GM23338 (cell line): ENCODE measurements around the gene PPP1R9B. TPM values are rescaled to one million over a fixed set of nuclear protein-coding genes. Genes with fewer than 3 reads are reported as not detected.

Experiments
- ATAC-seq: fragments of 200-7000 bp; cut with Tn5 transposase; 3 replicates; pipeline ENCODE4 v1.9.1; 2020
- DNase-seq: peaks from one replicate; pipeline ENCODE4 v3.0.0-alpha.2; 2015; ENCODE audit warnings: low spot score
- H2AFZ ChIP-seq: fragments of 200-600 bp; sonication (generic); 2 replicates; pipeline ENCODE4 v1.8.0; 2016; ENCODE audit warnings: antibody characterized with exemption, mild to moderate bottlenecking, moderate library complexity
- H3F3A ChIP-seq: fragments of 200-600 bp; sonication (generic); replicated peaks from 2 replicates; pipeline ENCODE4 v1.8.0; 2017; ENCODE audit warnings: antibody characterized with exemption, mixed run types, low read depth
- H3K27ac ChIP-seq: fragments of 200-600 bp; sonication (generic); 2 replicates; pipeline ENCODE4 v1.6.1; 2016; ENCODE audit warnings: low read depth
- H3K27me3 ChIP-seq: fragments of 200-600 bp; sonication (generic); 2 replicates; pipeline ENCODE4 v1.8.0; 2016; ENCODE audit warnings: mild to moderate bottlenecking, mixed run types, moderate library complexity; ENCODE audit not compliant: insufficient read depth
- H3K36me3 ChIP-seq: fragments of 200-600 bp; sonication (generic); 2 replicates; pipeline ENCODE4 v1.8.0; 2016; ENCODE audit warnings: mild to moderate bottlenecking; ENCODE audit not compliant: insufficient read depth
- H3K4me1 ChIP-seq: fragments of 200-600 bp; sonication (generic); 2 replicates; pipeline ENCODE4 v1.8.0; 2016; ENCODE audit warnings: mild to moderate bottlenecking, moderate library complexity; ENCODE audit not compliant: insufficient read depth
- H3K4me2 ChIP-seq: fragments of 200-600 bp; sonication (generic); 2 replicates; pipeline ENCODE4 v1.7.1; 2017; ENCODE audit warnings: mixed run types
- H3K4me3 ChIP-seq: fragments of 200-600 bp; sonication (generic); 2 replicates; pipeline ENCODE4 v1.6.1; 2016; ENCODE audit warnings: mixed run types
- H3K79me2 ChIP-seq: fragments of 200-600 bp; sonication (generic); replicated peaks from 2 replicates; pipeline ENCODE4 v1.8.0; 2017; ENCODE audit warnings: mild to moderate bottlenecking; ENCODE audit not compliant: insufficient read depth
- H3K9me2 ChIP-seq: fragments of 200-600 bp; sonication (generic); 2 replicates; pipeline ENCODE4 v1.8.0; 2017; ENCODE audit not compliant: insufficient read depth
- H4K20me1 ChIP-seq: fragments of 200-600 bp; sonication (generic); replicated peaks from 2 replicates; pipeline ENCODE4 v1.8.0; 2017; ENCODE audit warnings: mild to moderate bottlenecking; ENCODE audit not compliant: insufficient read depth
- H3K27ac Mint-ChIP-seq: 2 replicates; pipeline ENCODE4 v1.8.0; 2020; ENCODE audit warnings: inconsistent platforms, mild to moderate bottlenecking, moderate library complexity, mixed read lengths
- H3K27me3 Mint-ChIP-seq: 3 replicates; pipeline ENCODE4 v1.8.0; 2022; ENCODE audit warnings: low read depth, mild to moderate bottlenecking, moderate library complexity, mixed read lengths, inconsistent platforms; ENCODE audit not compliant: insufficient read depth, poor library complexity
- H3K36me3 Mint-ChIP-seq: 3 replicates; pipeline ENCODE4 v1.8.0; 2021; ENCODE audit warnings: low read depth, mild to moderate bottlenecking, inconsistent platforms, moderate library complexity, mixed read lengths
- H3K4me1 Mint-ChIP-seq: 3 replicates; pipeline ENCODE4 v1.8.0; 2020; ENCODE audit warnings: mild to moderate bottlenecking, inconsistent platforms, mixed read lengths
- H3K4me3 Mint-ChIP-seq: 3 replicates; pipeline ENCODE4 v1.8.0; 2021; ENCODE audit warnings: moderate library complexity, mild to moderate bottlenecking, inconsistent platforms, mixed read lengths
- H3K9me3 Mint-ChIP-seq: 3 replicates; pipeline ENCODE4 v1.8.0; 2020; ENCODE audit warnings: moderate library complexity, mild to moderate bottlenecking, inconsistent platforms, mixed read lengths
- CREB1 ChIP-seq: fragments of 250-450 bp; sonication (Bioruptor Pico); IDR thresholded peaks from 2 replicates; pipeline ENCODE4 v1.5.0; 2020; ENCODE audit warnings: low read depth, mild to moderate bottlenecking, moderate library complexity
- POLR2AphosphoS5 ChIP-seq: IDR thresholded peaks from 2 replicates; pipeline ENCODE4 v1.6.1; 2016; ENCODE audit warnings: antibody characterized with exemption, low read depth
- polyA plus RNA-seq: library from polyadenylated mRNA; unstranded; fragments of >200 nt; fragmentation: Nextera tagmentation; extraction: Ambion mirVana; gene quantifications from 2 replicates; pipeline ENCODE4 v1.2.1, GENCODE V29; 2016
- total RNA-seq: library from RNA; depleted of rRNA; stranded (reverse); fragments of >200 nt; shearing (Covaris generic); gene quantifications from 2 replicates; pipeline ENCODE4 v1.2.3, GENCODE V29; 2014; rRNA removed
- TF ChIP-seq, protein P1 (sequence below): IDR thresholded peaks from 2 replicates; pipeline ENCODE4 v1.6.1; 2016; ENCODE audit warnings: antibody characterized with exemption
- TF ChIP-seq, protein P2 (sequence below), 2 experiments: fragments of 200-600 bp in 1 of 2; sonication (generic) in 1 of 2; conservative IDR thresholded peaks; 2 replicates each; pipeline versions ENCODE4 v1.5.1 to v1.6.1; 2016 to 2017; ENCODE audit warnings: antibody characterized with exemption in 2 of 2, low read depth in 2 of 2, mild to moderate bottlenecking in 2 of 2, moderate library complexity in 1 of 2

Gene PPP1R9B
- total and polyA plus RNA-seq, 2 experiments from 2014 or later = 2.1 to 10.5 TPM

DNA sequence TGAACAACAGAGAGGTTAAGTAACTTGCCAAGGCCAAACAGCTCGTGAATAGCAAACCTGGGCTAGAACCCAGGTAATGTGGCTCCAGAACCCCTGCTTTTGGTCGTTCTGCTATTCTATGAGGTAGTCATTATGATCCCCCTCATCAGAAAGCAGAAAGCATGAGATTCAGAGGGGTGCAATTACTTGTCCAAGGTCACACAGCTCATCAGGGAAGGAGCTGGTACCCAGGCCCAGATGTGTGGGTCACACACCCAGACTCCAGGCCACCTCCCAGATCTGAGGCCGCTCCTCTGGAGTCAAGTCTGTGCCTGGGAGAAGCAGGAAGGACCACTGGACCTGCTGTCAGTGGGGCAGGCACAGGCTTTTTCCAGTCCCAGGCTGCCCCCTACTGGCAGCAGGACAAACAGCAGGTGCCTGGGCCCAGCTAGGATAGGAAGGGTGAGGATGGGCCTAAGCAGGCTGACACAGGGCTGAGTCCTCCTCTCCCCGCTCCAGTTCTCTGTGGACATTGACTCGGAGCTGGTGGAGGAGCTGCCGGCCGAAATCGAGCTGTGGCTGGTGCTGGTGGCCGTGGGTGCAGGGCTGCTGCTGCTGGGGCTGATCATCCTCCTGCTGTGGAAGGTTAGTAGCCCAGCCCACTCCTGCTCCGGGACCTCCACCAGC lies 63.1 kb downstream of the PPP1R9B start:
- Histone ChIP-seq H3K79me2 (no peaks in the 10 kb centered on the region), H3K4me1 (no peaks in the 10 kb centered on the region), H4K20me1 (no peaks in the 10 kb centered on the region), H3K9me2 (no peaks in the 10 kb centered on the region), H3K4me2 (no peak overlapping the region), H3F3A (peaks cover 2% of the 10 kb centered on the region; the same call in 1 of the 2 replicates), H3K36me3 (no peaks in the 10 kb centered on the region), H2AFZ (no peak overlapping the region), H3K27ac (no peak overlapping the region), H3K27me3 (no peaks in the 10 kb centered on the region), H3K4me3 (no peak overlapping the region)
- H3K4me1 Mint-ChIP-seq = no peaks in the 10 kb centered on the region; the same call in 2 of the 3 replicates
- TF ChIP-seq, protein P1, sequence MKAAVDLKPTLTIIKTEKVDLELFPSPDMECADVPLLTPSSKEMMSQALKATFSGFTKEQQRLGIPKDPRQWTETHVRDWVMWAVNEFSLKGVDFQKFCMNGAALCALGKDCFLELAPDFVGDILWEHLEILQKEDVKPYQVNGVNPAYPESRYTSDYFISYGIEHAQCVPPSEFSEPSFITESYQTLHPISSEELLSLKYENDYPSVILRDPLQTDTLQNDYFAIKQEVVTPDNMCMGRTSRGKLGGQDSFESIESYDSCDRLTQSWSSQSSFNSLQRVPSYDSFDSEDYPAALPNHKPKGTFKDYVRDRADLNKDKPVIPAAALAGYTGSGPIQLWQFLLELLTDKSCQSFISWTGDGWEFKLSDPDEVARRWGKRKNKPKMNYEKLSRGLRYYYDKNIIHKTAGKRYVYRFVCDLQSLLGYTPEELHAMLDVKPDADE = no peak
- TF ChIP-seq, protein P2, sequence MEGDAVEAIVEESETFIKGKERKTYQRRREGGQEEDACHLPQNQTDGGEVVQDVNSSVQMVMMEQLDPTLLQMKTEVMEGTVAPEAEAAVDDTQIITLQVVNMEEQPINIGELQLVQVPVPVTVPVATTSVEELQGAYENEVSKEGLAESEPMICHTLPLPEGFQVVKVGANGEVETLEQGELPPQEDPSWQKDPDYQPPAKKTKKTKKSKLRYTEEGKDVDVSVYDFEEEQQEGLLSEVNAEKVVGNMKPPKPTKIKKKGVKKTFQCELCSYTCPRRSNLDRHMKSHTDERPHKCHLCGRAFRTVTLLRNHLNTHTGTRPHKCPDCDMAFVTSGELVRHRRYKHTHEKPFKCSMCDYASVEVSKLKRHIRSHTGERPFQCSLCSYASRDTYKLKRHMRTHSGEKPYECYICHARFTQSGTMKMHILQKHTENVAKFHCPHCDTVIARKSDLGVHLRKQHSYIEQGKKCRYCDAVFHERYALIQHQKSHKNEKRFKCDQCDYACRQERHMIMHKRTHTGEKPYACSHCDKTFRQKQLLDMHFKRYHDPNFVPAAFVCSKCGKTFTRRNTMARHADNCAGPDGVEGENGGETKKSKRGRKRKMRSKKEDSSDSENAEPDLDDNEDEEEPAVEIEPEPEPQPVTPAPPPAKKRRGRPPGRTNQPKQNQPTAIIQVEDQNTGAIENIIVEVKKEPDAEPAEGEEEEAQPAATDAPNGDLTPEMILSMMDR (conservative IDR thresholded peaks at IDR 0.05; ENCODE audit: low read depth in 2 of 2) = peak; percentile 94 to 99
- TF ChIP-seq POLR2AphosphoS5 (no peak), CREB1 (CRISPR knock-in tag) (no peak)
- DNase-seq (peak; percentile 87), ATAC-seq (peak; percentile 98)
- peaks cover 3% of the 10 kb centered on the region for H3K27me3 Mint-ChIP-seq
- no peaks in the 10 kb centered on the region; the same call in 2 of the 3 replicates for H3K9me3 Mint-ChIP-seq
- no peak overlapping the region for H3K27ac Mint-ChIP-seq
- H3K36me3 Mint-ChIP-seq = no peaks in the 10 kb centered on the region
- H3K4me3 Mint-ChIP-seq = no peak overlapping the region

Other genes starting within 250 kb of the PPP1R9B start
- gene DLX4, start 181.5 kb downstream of the PPP1R9B start, total RNA-seq = 0.10 and 0.58 TPM in 2 replicates
- gene DLX4, start 181.5 kb downstream of the PPP1R9B start, polyA plus RNA-seq = 0.79 and 0.80 TPM in 2 replicates
- 0.14 TPM in 1 of 2 replicates, not detected in the other for gene DLX3, start 155.5 kb downstream of the PPP1R9B start, total RNA-seq
- 0.19 and 0.27 TPM in 2 replicates for gene DLX3, start 155.5 kb downstream of the PPP1R9B start, polyA plus RNA-seq
- 23.2 and 28.3 TPM in 2 replicates for gene ITGA3, start 94.6 kb downstream of the PPP1R9B start, total RNA-seq
- 9.6 and 11.0 TPM in 2 replicates for gene ITGA3, start 94.6 kb downstream of the PPP1R9B start, polyA plus RNA-seq
- 11.4 and 15.9 TPM in 2 replicates for gene PDK2, start 55.3 kb downstream of the PPP1R9B start, total RNA-seq
- 12.0 and 13.2 TPM in 2 replicates for gene PDK2, start 55.3 kb downstream of the PPP1R9B start, polyA plus RNA-seq
- 1.3 and 4.7 TPM in 2 replicates for gene SAMD14, start 20.5 kb downstream of the PPP1R9B start, total RNA-seq
- gene SAMD14, start 20.5 kb downstream of the PPP1R9B start, polyA plus RNA-seq = 0.70 and 0.97 TPM in 2 replicates
- gene SGCA, start 15.3 kb upstream of the PPP1R9B start, total RNA-seq = not detected in 2 replicates
- gene SGCA, start 15.3 kb upstream of the PPP1R9B start, polyA plus RNA-seq = 0.19 TPM in 1 of 2 replicates, not detected in the other
- 27.9 and 34.3 TPM in 2 replicates for gene COL1A1, start 51.0 kb upstream of the PPP1R9B start, total RNA-seq
- 21.2 and 22.4 TPM in 2 replicates for gene COL1A1, start 51.0 kb upstream of the PPP1R9B start, polyA plus RNA-seq
- 7.3 and 9.7 TPM in 2 replicates for gene TMEM92, start 123.8 kb upstream of the PPP1R9B start, total RNA-seq
- 13.4 and 18.4 TPM in 2 replicates for gene TMEM92, start 123.8 kb upstream of the PPP1R9B start, polyA plus RNA-seq
- gene XYLT2, start 195.4 kb upstream of the PPP1R9B start, total RNA-seq = 32.8 and 44.9 TPM in 2 replicates
- 14.0 and 14.2 TPM in 2 replicates for gene XYLT2, start 195.4 kb upstream of the PPP1R9B start, polyA plus RNA-seq
- gene MRPL27, start 222.5 kb upstream of the PPP1R9B start, total RNA-seq = 74.3 and 98.5 TPM in 2 replicates
- gene MRPL27, start 222.5 kb upstream of the PPP1R9B start, polyA plus RNA-seq = 226 and 227 TPM in 2 replicates
- 5.9 and 15.9 TPM in 2 replicates for gene EME1, start 222.6 kb upstream of the PPP1R9B start, total RNA-seq
- gene EME1, start 222.6 kb upstream of the PPP1R9B start, polyA plus RNA-seq = 14.4 and 14.7 TPM in 2 replicates
- gene LRRC59, start 246.8 kb upstream of the PPP1R9B start, total RNA-seq = 109 and 124 TPM in 2 replicates
- gene LRRC59, start 246.8 kb upstream of the PPP1R9B start, polyA plus RNA-seq = 46.4 and 47.1 TPM in 2 replicates